Natural killer cell (primary cell): ENCODE results near the gene LCN12. TPM values are rescaled to one million over a fixed set of nuclear protein-coding genes. Genes with fewer than 3 reads are reported as not detected.

Source experiments
- ATAC-seq, 3 donors: fragments of 150-1000 bp in 2 of 3; fragments of 200-7000 bp in 1 of 3; cut with Tn5 transposase; 1 replicate in 1 of 3; 2 replicates in 2 of 3; pipeline ENCODE4 v1.10.0; 2021; ENCODE audit warnings: mild to moderate bottlenecking in 2 of 3, moderate library complexity in 2 of 3
- DNase-seq, 2 donors: peaks; one replicate each; pipeline versions ENCODE4 v3.0.0 to v3.0.0-alpha.2; 2013 to 2021; ENCODE audit warnings: mixed read lengths in 1 of 2
- H3K27ac ChIP-seq: one replicate; pipeline ENCODE4 v1.5.1; 2013; ENCODE audit warnings: mild to moderate bottlenecking, low read length
- H3K27me3 ChIP-seq: one replicate; pipeline ENCODE4 v1.6.1; 2013; ENCODE audit warnings: low read length; ENCODE audit not compliant: control insufficient read depth, insufficient read depth
- H3K36me3 ChIP-seq: one replicate; pipeline ENCODE4 v1.6.1; 2013; ENCODE audit warnings: low read length; ENCODE audit not compliant: control insufficient read depth, insufficient read depth
- H3K4me1 ChIP-seq: one replicate; pipeline ENCODE4 v1.6.1; 2013; ENCODE audit warnings: low read length; ENCODE audit not compliant: control insufficient read depth, insufficient read depth
- H3K4me3 ChIP-seq: one replicate; pipeline ENCODE4 v1.5.1; 2013; ENCODE audit warnings: low read length
- H3K9me3 ChIP-seq: one replicate; pipeline ENCODE4 v1.6.1; 2013; ENCODE audit warnings: low read length; ENCODE audit not compliant: control insufficient read depth, insufficient read depth
- H3K27ac Mint-ChIP-seq, 2 donors: one replicate each; pipeline ENCODE4 v1.8.0; 2022; ENCODE audit warnings: mild to moderate bottlenecking in 2 of 2, mixed read lengths in 2 of 2, moderate library complexity in 1 of 2
- H3K27me3 Mint-ChIP-seq, 2 donors: one replicate each; pipeline ENCODE4 v1.8.0; 2022; ENCODE audit warnings: low read depth in 2 of 2, mixed read lengths in 2 of 2
- H3K36me3 Mint-ChIP-seq: one replicate; pipeline ENCODE4 v1.8.0; 2022; ENCODE audit warnings: mixed read lengths
- H3K4me1 Mint-ChIP-seq, 2 donors: one replicate each; pipeline ENCODE4 v1.8.0; 2022; ENCODE audit warnings: mixed read lengths in 2 of 2
- H3K4me3 Mint-ChIP-seq: one replicate; pipeline ENCODE4 v1.8.0; 2022; ENCODE audit warnings: mild to moderate bottlenecking, moderate library complexity, mixed read lengths
- H3K9me3 Mint-ChIP-seq, 2 donors: one replicate each; pipeline ENCODE4 v1.8.0; 2022; ENCODE audit warnings: mixed read lengths in 2 of 2
- WGBS: methylation state at CpG from one replicate; pipeline ENCODE4 v1.1.7; 2013; ENCODE audit warnings: missing lambda C conversion rate; ENCODE audit not compliant: insufficient coverage; 5-methylcytosine and 5-hydroxymethylcytosine counted together
- intact Hi-C: fragments of 100-400 bp; cut with micrococcal nuclease; formaldehyde crosslinking; loops from one replicate; pipeline ENCODE4 v1.14.2; 2022
- total RNA-seq, 4 donors: library from RNA; stranded (reverse); fragments of 120-200 nt in 1 of 4; gene quantifications; one replicate each; pipeline versions ENCODE4 v1.2.3 to v1.2.4, GENCODE V29; 2013 to 2022
- TF ChIP-seq, protein P1 (sequence below): fragments of 200-600 bp; IDR thresholded peaks from one replicate; pipeline ENCODE4 v1.8.0; 2022; ENCODE audit warnings: antibody characterized with exemption

The LCN12 gene
- total RNA-seq, 3 donors from 2014 or later (not counting 1 experiment from before 2014, with no cell fraction given): 9.2 to 11.3 (median 9.8) TPM

DNA sequence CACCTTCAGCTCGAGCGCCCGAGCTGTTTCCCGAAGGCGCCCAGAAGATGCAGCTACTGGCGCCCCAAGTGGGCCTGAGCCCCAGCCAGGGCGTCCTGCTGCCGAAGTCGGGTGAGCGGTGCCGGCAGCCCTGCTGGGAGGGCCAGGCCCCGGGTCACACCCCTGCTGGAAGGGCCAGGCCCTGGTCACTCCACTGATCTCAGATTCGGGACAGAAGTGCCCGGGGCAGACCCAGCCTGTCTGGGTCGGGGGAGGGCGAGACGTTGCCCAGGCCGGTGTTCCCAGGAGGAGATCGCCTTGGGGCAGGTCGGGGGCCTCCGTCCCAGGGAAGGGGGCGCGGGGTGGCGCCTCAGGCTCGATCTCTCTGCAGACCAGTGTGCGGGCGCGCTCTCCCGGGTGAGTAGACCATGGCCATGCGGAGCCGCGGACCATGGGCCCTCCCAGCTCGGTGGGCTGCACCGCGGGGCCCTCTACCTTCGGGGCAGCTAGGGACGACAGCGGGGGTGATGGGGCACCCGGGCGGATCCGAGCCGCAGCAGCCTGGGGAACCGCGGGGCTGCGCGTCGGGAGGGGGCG lies 33.0 kb downstream of the LCN12 start:
- Mint-ChIP-seq H3K27me3 (peaks cover 0 to 11% of the 10 kb centered on the region in 2 donors), H3K4me1 (peaks cover 0 to 13% of the 10 kb centered on the region in 2 donors), H3K9me3 (no peaks in the 10 kb centered on the region), H3K27ac (no peak overlapping the region), H3K36me3 (no peaks in the 10 kb centered on the region), H3K4me3 (no peak overlapping the region)
- 7% methylated on average over 48 of the region's 48 CpGs for WGBS
- ATAC-seq: peak in 2 of 3 donors; percentile 56 to 62
- Histone ChIP-seq H3K9me3 (no peaks in the 10 kb centered on the region), H3K27me3 (peaks cover 11% of the 10 kb centered on the region), H3K4me1 (peaks cover 8% of the 10 kb centered on the region), H3K36me3 (no peaks in the 10 kb centered on the region), H3K27ac (no peak overlapping the region), H3K4me3 (no peak overlapping the region)
- DNase-seq: peak in 1 of 2 donors; percentile 47
- intact Hi-C loops: no loop called here
- TF ChIP-seq, protein P1, sequence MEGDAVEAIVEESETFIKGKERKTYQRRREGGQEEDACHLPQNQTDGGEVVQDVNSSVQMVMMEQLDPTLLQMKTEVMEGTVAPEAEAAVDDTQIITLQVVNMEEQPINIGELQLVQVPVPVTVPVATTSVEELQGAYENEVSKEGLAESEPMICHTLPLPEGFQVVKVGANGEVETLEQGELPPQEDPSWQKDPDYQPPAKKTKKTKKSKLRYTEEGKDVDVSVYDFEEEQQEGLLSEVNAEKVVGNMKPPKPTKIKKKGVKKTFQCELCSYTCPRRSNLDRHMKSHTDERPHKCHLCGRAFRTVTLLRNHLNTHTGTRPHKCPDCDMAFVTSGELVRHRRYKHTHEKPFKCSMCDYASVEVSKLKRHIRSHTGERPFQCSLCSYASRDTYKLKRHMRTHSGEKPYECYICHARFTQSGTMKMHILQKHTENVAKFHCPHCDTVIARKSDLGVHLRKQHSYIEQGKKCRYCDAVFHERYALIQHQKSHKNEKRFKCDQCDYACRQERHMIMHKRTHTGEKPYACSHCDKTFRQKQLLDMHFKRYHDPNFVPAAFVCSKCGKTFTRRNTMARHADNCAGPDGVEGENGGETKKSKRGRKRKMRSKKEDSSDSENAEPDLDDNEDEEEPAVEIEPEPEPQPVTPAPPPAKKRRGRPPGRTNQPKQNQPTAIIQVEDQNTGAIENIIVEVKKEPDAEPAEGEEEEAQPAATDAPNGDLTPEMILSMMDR: no peak

DNA sequence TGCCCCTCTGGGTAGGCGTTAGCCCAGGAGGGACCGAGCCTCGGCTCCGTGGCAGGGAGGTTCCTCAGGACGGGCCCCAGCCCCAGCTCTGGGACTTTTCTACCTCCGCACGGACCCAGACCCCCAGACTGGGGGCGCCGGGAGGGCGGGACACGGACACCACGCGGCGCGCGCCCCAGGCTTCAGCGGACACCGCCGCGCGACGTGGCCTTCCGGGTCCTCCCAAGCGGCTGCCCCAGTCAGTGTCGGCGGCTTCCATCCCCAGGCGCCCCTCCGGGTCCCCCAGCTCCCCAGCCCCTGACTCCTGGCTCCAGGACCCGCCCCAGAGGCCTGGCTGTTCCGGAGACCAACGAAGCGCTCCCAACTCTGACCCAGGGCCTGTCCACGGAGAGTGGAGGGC lies 33.8 kb downstream of the LCN12 start:
- Histone ChIP-seq H3K27me3 (peaks cover 11% of the 10 kb centered on the region), H3K4me3 (no peak overlapping the region), H3K9me3 (no peaks in the 10 kb centered on the region), H3K36me3 (no peaks in the 10 kb centered on the region), H3K27ac (no peak overlapping the region), H3K4me1 (peaks cover 8% of the 10 kb centered on the region)
- Mint-ChIP-seq H3K27me3 (peaks cover 0 to 11% of the 10 kb centered on the region in 2 donors), H3K4me1 (peaks cover 4 to 17% of the 10 kb centered on the region in 2 donors), H3K9me3 (no peaks in the 10 kb centered on the region), H3K4me3 (no peak overlapping the region), H3K36me3 (no peaks in the 10 kb centered on the region), H3K27ac (no peak overlapping the region)
- intact Hi-C loops: no loop called here
- TF ChIP-seq, protein P1: no peak
- ATAC-seq (no peak), DNase-seq (no peak)
- WGBS: 22% methylated on average over 33 of the region's 33 CpGs

DNA sequence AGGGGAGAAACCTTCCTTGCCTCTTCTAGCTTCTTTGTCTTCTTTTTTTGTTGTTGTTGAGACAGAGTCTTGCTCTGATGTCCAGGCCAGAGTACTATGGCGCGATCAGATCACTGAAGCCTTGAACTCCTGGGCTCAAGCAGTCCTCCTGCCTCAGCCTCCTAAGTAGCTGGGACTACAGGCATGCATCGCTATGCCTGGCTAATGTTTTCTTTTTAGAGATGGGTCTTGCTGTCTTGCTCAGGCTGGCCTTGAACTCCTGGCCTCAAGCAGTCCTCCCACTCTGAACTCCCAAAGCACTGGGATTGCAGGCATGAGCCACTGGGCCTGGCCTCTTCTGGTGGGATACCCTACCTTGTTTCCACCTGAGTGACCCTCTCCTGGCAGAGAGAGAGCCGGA lies 36.8 kb downstream of the LCN12 start:
- Mint-ChIP-seq H3K4me3 (no peak overlapping the region), H3K36me3 (no peaks in the 10 kb centered on the region), H3K27ac (no peak overlapping the region), H3K27me3 (peaks cover 0 to 7% of the 10 kb centered on the region in 2 donors), H3K9me3 (no peaks in the 10 kb centered on the region), H3K4me1 (peaks cover 13 to 39% of the 10 kb centered on the region in 2 donors)
- Histone ChIP-seq H3K27me3 (peaks cover 11% of the 10 kb centered on the region), H3K4me3 (no peak overlapping the region), H3K36me3 (peaks cover 9% of the 10 kb centered on the region), H3K27ac (no peak overlapping the region), H3K4me1 (peaks cover 31% of the 10 kb centered on the region), H3K9me3 (no peaks in the 10 kb centered on the region)
- ATAC-seq (no peak), DNase-seq (no peak)
- TF ChIP-seq, protein P1: no peak
- intact Hi-C loops: no loop called here
- 96% methylated on average over 4 of the region's 4 CpGs for WGBS
